Psoas muscle (tissue), 8 donors: ENCODE measurements around the gene GDAP1L1. TPM values are rescaled to one million over a fixed set of nuclear protein-coding genes. Genes with fewer than 3 reads are reported as not detected.

Experiments
- ATAC-seq, 4 donors: fragments of 200-7000 bp; cut with Tn5 transposase; one replicate each; pipeline ENCODE4 v1.9.1; 2020; ENCODE audit warnings: moderate library complexity in 3 of 4, mild to moderate bottlenecking in 2 of 4
- DNase-seq, 2 donors: peaks; one replicate each; pipeline ENCODE4 v3.0.0-alpha.2; 2020
- H3K27ac ChIP-seq: fragments of 200-600 bp; one replicate; pipeline ENCODE4 v1.8.0; 2022
- H3K27me3 ChIP-seq, 3 donors: fragments of 200-600 bp in 1 of 3; one replicate each; pipeline versions ENCODE4 v1.6.1 to v1.8.0; 2013 to 2022; ENCODE audit warnings: low read length in 2 of 3, mild to moderate bottlenecking in 2 of 3, moderate library complexity in 1 of 3; ENCODE audit not compliant: insufficient read depth in 3 of 3
- H3K36me3 ChIP-seq, 2 donors: fragments of 200-600 bp in 1 of 2; one replicate each; pipeline versions ENCODE4 v1.6.1 to v1.8.0; 2013 to 2022; ENCODE audit warnings: low read depth in 1 of 2, mild to moderate bottlenecking in 1 of 2, moderate library complexity in 1 of 2; ENCODE audit not compliant: insufficient read depth in 1 of 2
- H3K4me1 ChIP-seq: fragments of 200-600 bp; one replicate; pipeline ENCODE4 v1.8.0; 2022
- H3K4me3 ChIP-seq: fragments of 200-600 bp; one replicate; pipeline ENCODE4 v1.8.0; 2022; ENCODE audit warnings: mild to moderate bottlenecking
- H3K9me3 ChIP-seq: fragments of 200-600 bp; one replicate; pipeline ENCODE4 v1.8.0; 2022
- WGBS, 3 donors: extraction: QIAGEN DNeasy Blood & Tissue Kit; methylation state at CpG; one replicate each; pipeline versions ENCODE4 v1.1.6 to v1.1.7; 2013; 5-methylcytosine and 5-hydroxymethylcytosine counted together
- intact Hi-C, 2 donors: fragments of 100-400 bp; cut with DNase I; formaldehyde crosslinking; loops; one replicate each; pipeline versions ENCODE4 v1.11.0 to v1.14.2; 2022
- polyA plus RNA-seq, 3 donors: library from polyadenylated mRNA; stranded (reverse); fragments of 200-250 nt; gene quantifications; one replicate each; pipeline ENCODE4 v1.2.3, GENCODE V29; 2013
- total RNA-seq, 4 donors: library from RNA; stranded (reverse); fragmentation: NEBNext Ultra II Directional in 2 of 4; extraction: Animal tissue kit (Norgen Biotek cat#: 25700) in 2 of 4; gene quantifications; one replicate each; pipeline versions ENCODE4 v1.2.1 to v1.2.4, GENCODE V29; 2021 to 2023
- TF ChIP-seq, protein P1 (sequence below): fragments of 200-600 bp; IDR thresholded peaks from one replicate; pipeline ENCODE4 v1.8.0; 2022; ENCODE audit warnings: antibody characterized with exemption
- donor health status: healthy with polysubstance abuse.
- donor health status: DM: no; HTN: no; CAD: no; lungs with moderate emphysema.
- donor health status: Bipolar disorder and iron deficiency.
- donor health status: healthy.
- donor health status: DM: yes; HTN: yes; CAD: no.
- donor health status: DM: no; HTN: no; CAD: no.
- donor health status: DM: no; HTN: no; CAD: no.
- donor health status: DM: yes; HTN: yes; CAD: no.

The GDAP1L1 gene
- total and polyA plus RNA-seq, 7 donors, result 0.04 TPM; not detected in 6

GRCh38 chr20:44219791-44220190 is 27.3 kb upstream of the GDAP1L1 start:
- intact Hi-C loops, result loop anchor here (5.0 to 10.0 kb wide), 4 partner anchors 255 to 665 kb away; partner anchors contain the start of genes TTPAL (in 1 of the 2) and YWHAB (in 1 of the 2)

GRCh38 chr20:44221368-44221954 is 25.6 kb upstream of the GDAP1L1 start:
- intact Hi-C loops, result no loop called here
- Histone ChIP-seq H3K4me3 (no peak overlapping the region), H3K27ac (no peak overlapping the region), H3K9me3 (no peaks in the 10 kb centered on the region), H3K36me3 (peaks cover 0 to 17% of the 10 kb centered on the region in 2 donors), H3K27me3 (no peaks in the 10 kb centered on the region), H3K4me1 (no peaks in the 10 kb centered on the region)
- TF ChIP-seq, protein P1, sequence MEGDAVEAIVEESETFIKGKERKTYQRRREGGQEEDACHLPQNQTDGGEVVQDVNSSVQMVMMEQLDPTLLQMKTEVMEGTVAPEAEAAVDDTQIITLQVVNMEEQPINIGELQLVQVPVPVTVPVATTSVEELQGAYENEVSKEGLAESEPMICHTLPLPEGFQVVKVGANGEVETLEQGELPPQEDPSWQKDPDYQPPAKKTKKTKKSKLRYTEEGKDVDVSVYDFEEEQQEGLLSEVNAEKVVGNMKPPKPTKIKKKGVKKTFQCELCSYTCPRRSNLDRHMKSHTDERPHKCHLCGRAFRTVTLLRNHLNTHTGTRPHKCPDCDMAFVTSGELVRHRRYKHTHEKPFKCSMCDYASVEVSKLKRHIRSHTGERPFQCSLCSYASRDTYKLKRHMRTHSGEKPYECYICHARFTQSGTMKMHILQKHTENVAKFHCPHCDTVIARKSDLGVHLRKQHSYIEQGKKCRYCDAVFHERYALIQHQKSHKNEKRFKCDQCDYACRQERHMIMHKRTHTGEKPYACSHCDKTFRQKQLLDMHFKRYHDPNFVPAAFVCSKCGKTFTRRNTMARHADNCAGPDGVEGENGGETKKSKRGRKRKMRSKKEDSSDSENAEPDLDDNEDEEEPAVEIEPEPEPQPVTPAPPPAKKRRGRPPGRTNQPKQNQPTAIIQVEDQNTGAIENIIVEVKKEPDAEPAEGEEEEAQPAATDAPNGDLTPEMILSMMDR, result no peak
- no peak for DNase-seq
- no peak for ATAC-seq
- 87 to 91% (median 90%) methylated on average over 3 of the region's 3 CpGs for WGBS, 3 donors

More at GRCh38 chr20:44219791-44220190, 27.3 kb upstream of the GDAP1L1 start:
- H3K36me3 ChIP-seq, result peaks cover 0 to 17% of the 10 kb centered on the region in 2 donors
- 65 to 76% (median 75%) methylated on average over 6 of the region's 6 CpGs for WGBS, 3 donors
- DNase-seq (no peak), ATAC-seq (no peak)
- H3K27me3 ChIP-seq, result no peaks in the 10 kb centered on the region
- H3K9me3 ChIP-seq, result no peaks in the 10 kb centered on the region
- TF ChIP-seq, protein P1, result no peak
- H3K4me1 ChIP-seq, result no peaks in the 10 kb centered on the region
- H3K4me3 ChIP-seq, result no peak overlapping the region
- H3K27ac ChIP-seq, result no peak overlapping the region

DNA sequence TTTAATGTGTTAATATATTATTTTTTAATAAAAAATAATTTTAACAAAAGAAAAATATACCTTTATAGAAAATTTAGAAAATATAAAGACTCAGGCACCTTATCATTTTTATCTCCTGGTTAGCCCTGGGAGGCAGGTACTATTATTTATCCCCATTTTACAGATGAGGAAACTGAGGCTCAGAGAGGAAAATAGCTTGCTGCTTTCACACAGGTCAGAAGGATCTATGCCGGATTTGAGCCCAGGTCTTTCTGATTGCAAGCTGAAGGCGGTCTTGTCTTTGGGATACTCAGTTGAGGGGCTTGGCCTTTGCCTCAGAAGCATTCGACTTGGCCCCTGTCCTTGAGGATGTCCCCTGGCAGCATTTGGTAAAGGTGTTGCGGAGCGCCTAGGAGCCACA is 25.1 kb upstream of the GDAP1L1 start:
- intact Hi-C loops, result no loop called here
- WGBS, 3 donors, result 96 to 99% (median 96%) methylated on average over 5 of the region's 5 CpGs
- TF ChIP-seq, protein P1, result no peak

DNA sequence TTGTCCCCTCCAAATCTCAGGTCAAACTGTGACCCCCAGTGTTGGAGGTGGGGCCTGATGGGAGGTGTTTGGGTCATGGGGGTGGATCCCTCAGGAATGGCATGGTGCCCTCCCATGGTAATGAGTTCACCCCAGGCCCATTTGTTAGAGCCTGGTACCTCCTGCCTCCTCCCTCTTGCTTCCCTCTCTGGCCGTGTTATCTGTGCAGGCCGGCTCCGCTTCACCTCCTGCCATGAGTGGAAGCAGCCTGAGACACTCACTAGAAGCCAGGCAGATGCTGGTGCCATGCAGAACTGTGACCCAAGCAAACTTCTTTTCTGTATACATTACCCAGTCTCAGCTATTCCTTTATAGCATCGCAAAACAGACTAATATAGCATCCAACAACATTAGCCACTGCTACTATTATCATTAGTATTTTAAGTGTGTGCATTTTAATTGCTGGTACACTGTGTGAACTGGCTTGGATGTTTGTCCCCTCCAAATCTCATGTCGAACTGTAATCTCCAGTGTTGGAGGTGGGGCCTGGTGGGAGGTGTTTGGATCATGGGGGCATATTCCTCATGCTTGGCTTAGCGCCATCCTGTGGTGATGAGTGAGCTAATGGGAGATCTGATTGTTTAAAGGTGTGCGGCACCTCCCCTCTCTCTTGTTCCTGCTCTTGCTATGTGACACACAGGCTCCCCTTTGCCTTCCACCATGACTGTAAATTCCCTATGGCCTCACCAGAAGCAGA is 24.3 kb upstream of the GDAP1L1 start:
- Histone ChIP-seq H3K4me1 (no peaks in the 10 kb centered on the region), H3K9me3 (no peaks in the 10 kb centered on the region), H3K27ac (no peak overlapping the region), H3K4me3 (no peak overlapping the region), H3K27me3 (no peaks in the 10 kb centered on the region), H3K36me3 (peaks cover 0 to 17% of the 10 kb centered on the region in 2 donors)
- DNase-seq (no peak), ATAC-seq (no peak)
- WGBS, 3 donors, result 63 to 67% (median 67%) methylated on average over 7 of the region's 7 CpGs
- intact Hi-C loops, result no loop called here
- TF ChIP-seq, protein P1, result no peak

More for the DNA sequence above, 25.1 kb upstream of the GDAP1L1 start:
- H3K4me1 ChIP-seq, result no peaks in the 10 kb centered on the region
- ATAC-seq (no peak), DNase-seq (no peak)
- no peaks in the 10 kb centered on the region for H3K27me3 ChIP-seq
- no peak overlapping the region for H3K27ac ChIP-seq
- no peak overlapping the region for H3K4me3 ChIP-seq
- peaks cover 0 to 17% of the 10 kb centered on the region in 2 donors for H3K36me3 ChIP-seq
- no peaks in the 10 kb centered on the region for H3K9me3 ChIP-seq
